HEK293 (cell line): Measurements from ENCODE around the gene CDYL.

Experiments used
- CTCF ChIA-PET: fragments of 350-600 bp; formaldehyde crosslinking; extraction: SDS; loops from one replicate; lab custom pipeline; 2021; ENCODE audit warnings: antibody characterized with exemption; lab: Yijun Ruan, JAX
- POLR2A ChIA-PET: fragments of 300-600 bp; formaldehyde crosslinking; extraction: SDS; loops from one replicate; lab custom pipeline; 2020; ENCODE audit warnings: antibody characterized with exemption, inconsistent platforms; lab: Yijun Ruan, JAX
- H3K27ac ChIP-seq: fragments of 200-500 bp; sonication (Bioruptor generic); 2 replicates; pipeline ENCODE4 v1.5.1; 2014; ENCODE audit warnings: low read depth, low read length, control low read depth, inconsistent platforms; ENCODE audit errors: extremely low read depth
- H3K36me3 ChIP-seq, 2 experiments: fragments of 200-500 bp in 1 of 2; sonication (Bioruptor generic) in 1 of 2; 1 replicate in 1 of 2; 2 replicates in 1 of 2; pipeline ENCODE4 v1.5.1; 2014 to 2017; ENCODE audit warnings: inconsistent platforms in 2 of 2, low read length in 2 of 2; ENCODE audit not compliant: control insufficient read depth in 2 of 2, insufficient read depth in 1 of 2
- H3K4me1 ChIP-seq: fragments of 200-500 bp; sonication (Bioruptor generic); 2 replicates; pipeline ENCODE4 v1.5.1; 2014; ENCODE audit warnings: mild to moderate bottlenecking, low read length, inconsistent platforms; ENCODE audit not compliant: control insufficient read depth, insufficient read depth
- H3K4me3 ChIP-seq: 2 replicates; pipeline ENCODE4 v1.5.1; 2011; ENCODE audit warnings: low read depth, mild to moderate bottlenecking, control low read depth, low read length, moderate library complexity
- H3K9me3 ChIP-seq: fragments of 200-500 bp; sonication (Bioruptor generic); 2 replicates; pipeline ENCODE4 v1.5.1; 2014; ENCODE audit warnings: low read depth, low read length, inconsistent platforms; ENCODE audit not compliant: control insufficient read depth, insufficient read depth
- KLF1 ChIP-seq: fragments of 450-650 bp; formaldehyde crosslinking; IDR thresholded peaks from 2 replicates; pipeline ENCODE4 v1.5.1; 2016; ENCODE audit warnings: missing biosample characterization, missing genetic modification characterization
- MEIS1 ChIP-seq: sonication (generic); formaldehyde crosslinking; IDR thresholded peaks from 2 replicates; pipeline ENCODE4 v1.8.1; 2022; ENCODE audit warnings: missing genetic modification reagents, mild to moderate bottlenecking, borderline replicate concordance
- OVOL3 ChIP-seq: fragments of 450-650 bp; formaldehyde crosslinking; IDR thresholded peaks from 2 replicates; pipeline ENCODE4 v1.5.1; 2016; ENCODE audit warnings: missing biosample characterization, missing genetic modification characterization
- SP2 ChIP-seq: fragments of 450-650 bp; formaldehyde crosslinking; IDR thresholded peaks from 2 replicates; pipeline ENCODE4 v1.5.1; 2016; ENCODE audit warnings: missing biosample characterization, missing genetic modification characterization
- ZFHX2 ChIP-seq: fragments of 450-650 bp; formaldehyde crosslinking; conservative IDR thresholded peaks from 2 replicates; pipeline ENCODE4 v1.5.1; 2016; ENCODE audit warnings: missing biosample characterization, missing genetic modification characterization
- ZNF138 ChIP-seq: fragments of 450-650 bp; formaldehyde crosslinking; IDR thresholded peaks from 2 replicates; pipeline ENCODE4 v1.5.1; 2016; ENCODE audit warnings: missing biosample characterization, missing genetic modification characterization, borderline replicate concordance
- ZNF16 ChIP-seq: fragments of 450-650 bp; formaldehyde crosslinking; IDR thresholded peaks from 2 replicates; pipeline ENCODE4 v1.5.1; 2016; ENCODE audit warnings: low read depth, missing biosample characterization, missing genetic modification characterization
- ZNF2 ChIP-seq: fragments of 450-650 bp; formaldehyde crosslinking; IDR thresholded peaks from 2 replicates; pipeline ENCODE4 v1.5.1; 2016; ENCODE audit warnings: missing biosample characterization, missing genetic modification characterization
- ZNF221 ChIP-seq: fragments of 450-650 bp; formaldehyde crosslinking; IDR thresholded peaks from 2 replicates; pipeline ENCODE4 v1.5.1; 2017; ENCODE audit warnings: missing biosample characterization, missing genetic modification characterization, borderline replicate concordance
- ZNF223 ChIP-seq: fragments of 450-650 bp; formaldehyde crosslinking; IDR thresholded peaks from 2 replicates; pipeline ENCODE4 v1.5.1; 2016; ENCODE audit warnings: missing biosample characterization, missing genetic modification characterization
- ZNF23 ChIP-seq: fragments of 450-650 bp; formaldehyde crosslinking; IDR thresholded peaks from 2 replicates; pipeline ENCODE4 v1.5.1; 2016; ENCODE audit warnings: missing biosample characterization, missing genetic modification characterization, borderline replicate concordance
- ZNF248 ChIP-seq: fragments of 450-650 bp; formaldehyde crosslinking; IDR thresholded peaks from 2 replicates; pipeline ENCODE4 v1.5.1; 2017; ENCODE audit warnings: missing biosample characterization, missing genetic modification characterization
- ZNF274 ChIP-seq, 2 experiments: fragments of 200-500 bp in 1 of 2; fragments of 450-650 bp in 1 of 2; sonication (Bioruptor generic) in 1 of 2; formaldehyde crosslinking in 1 of 2; IDR thresholded peaks; 2 replicates each; pipeline versions ENCODE4 v1.5.1 to v1.6.1; 2014 to 2016; ENCODE audit warnings: borderline replicate concordance in 1 of 2, inconsistent platforms in 1 of 2, low read length in 1 of 2, missing biosample characterization in 1 of 2, missing genetic modification characterization in 1 of 2
- ZNF426 ChIP-seq: fragments of 450-650 bp; formaldehyde crosslinking; IDR thresholded peaks from 2 replicates; pipeline ENCODE4 v1.5.1; 2017; ENCODE audit warnings: missing biosample characterization, missing genetic modification characterization, mild to moderate bottlenecking, inconsistent platforms, moderate library complexity
- ZNF624 ChIP-seq: fragments of 450-650 bp; formaldehyde crosslinking; IDR thresholded peaks from 2 replicates; pipeline ENCODE4 v1.5.1; 2017; ENCODE audit warnings: missing biosample characterization, missing genetic modification characterization
- ZNF660 ChIP-seq: fragments of 450-650 bp; IDR thresholded peaks from 2 replicates; pipeline ENCODE4 v1.5.1; 2018; ENCODE audit warnings: missing biosample characterization, mild to moderate bottlenecking, missing genetic modification characterization
- ZNF677 ChIP-seq: fragments of 450-650 bp; IDR thresholded peaks from 2 replicates; pipeline ENCODE4 v1.5.0; 2018; ENCODE audit warnings: missing biosample characterization, mild to moderate bottlenecking, missing genetic modification characterization, moderate library complexity
- ZNF776 ChIP-seq: fragments of 450-650 bp; formaldehyde crosslinking; IDR thresholded peaks from 2 replicates; pipeline ENCODE4 v1.5.0; 2017; ENCODE audit warnings: missing biosample characterization, missing genetic modification characterization, borderline replicate concordance
- ZNF777 ChIP-seq: fragments of 450-650 bp; formaldehyde crosslinking; IDR thresholded peaks from 2 replicates; pipeline ENCODE4 v1.5.1; 2017; ENCODE audit warnings: missing biosample characterization, missing genetic modification characterization, borderline replicate concordance
- ZNF843 ChIP-seq: fragments of 450-650 bp; formaldehyde crosslinking; IDR thresholded peaks from 2 replicates; pipeline ENCODE4 v1.5.1; 2016; ENCODE audit warnings: missing biosample characterization, missing genetic modification characterization
- TF ChIP-seq, protein P1 (sequence below): fragments of 450-650 bp; formaldehyde crosslinking; IDR thresholded peaks from 2 replicates; pipeline ENCODE4 v1.5.1; 2016; ENCODE audit warnings: missing biosample characterization, missing genetic modification characterization
- TF ChIP-seq, protein P2 (sequence below): fragments of 450-650 bp; formaldehyde crosslinking; IDR thresholded peaks from 2 replicates; pipeline ENCODE4 v1.5.1; 2016; ENCODE audit warnings: missing biosample characterization, missing genetic modification characterization
- TF ChIP-seq, protein P3 (sequence below): fragments of 450-650 bp; formaldehyde crosslinking; IDR thresholded peaks from 2 replicates; pipeline ENCODE4 v1.5.1; 2016; ENCODE audit warnings: missing biosample characterization, missing genetic modification characterization
- TF ChIP-seq, protein P4 (sequence below): fragments of 450-650 bp; formaldehyde crosslinking; IDR thresholded peaks from 2 replicates; pipeline ENCODE4 v1.5.1; 2016; ENCODE audit warnings: missing biosample characterization, missing genetic modification characterization

Gene CDYL

DNA sequence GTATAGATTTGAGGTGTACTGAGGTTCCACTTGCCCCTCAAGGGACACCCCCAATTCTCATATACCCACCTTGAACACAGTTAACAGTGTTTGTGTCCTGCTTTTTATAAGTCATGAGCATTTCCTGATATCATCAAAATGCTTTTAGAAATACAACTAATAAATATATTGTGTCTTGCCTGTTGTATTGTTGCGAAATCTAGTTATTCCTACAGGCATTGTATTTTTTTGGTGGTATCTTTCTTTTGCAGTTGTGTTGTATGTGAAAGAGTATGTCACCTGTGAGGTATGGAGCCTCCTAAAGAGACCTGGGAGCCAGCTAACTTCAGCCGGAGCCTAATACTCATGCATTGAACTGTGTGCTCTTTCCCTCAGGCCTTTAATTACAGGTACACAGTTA is 40.7 kb downstream of the CDYL start (continued):
- TF ChIP-seq ZNF776 (tag by site-specific recombination): no peak
- no peak for TF ChIP-seq ZNF426
- TF ChIP-seq, protein P1, sequence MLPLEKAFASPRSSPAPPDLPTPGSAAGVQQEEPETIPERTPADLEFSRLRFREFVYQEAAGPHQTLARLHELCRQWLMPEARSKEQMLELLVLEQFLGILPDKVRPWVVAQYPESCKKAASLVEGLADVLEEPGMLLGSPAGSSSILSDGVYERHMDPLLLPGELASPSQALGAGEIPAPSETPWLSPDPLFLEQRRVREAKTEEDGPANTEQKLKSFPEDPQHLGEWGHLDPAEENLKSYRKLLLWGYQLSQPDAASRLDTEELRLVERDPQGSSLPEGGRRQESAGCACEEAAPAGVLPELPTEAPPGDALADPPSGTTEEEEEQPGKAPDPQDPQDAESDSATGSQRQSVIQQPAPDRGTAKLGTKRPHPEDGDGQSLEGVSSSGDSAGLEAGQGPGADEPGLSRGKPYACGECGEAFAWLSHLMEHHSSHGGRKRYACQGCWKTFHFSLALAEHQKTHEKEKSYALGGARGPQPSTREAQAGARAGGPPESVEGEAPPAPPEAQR (tag by site-specific recombination): no peak
- no peak for TF ChIP-seq ZFHX2
- TF ChIP-seq ZNF677 (tag by site-specific recombination): no peak
- no peak for TF ChIP-seq ZNF248
- TF ChIP-seq ZNF138 (tag by site-specific recombination): no peak

DNA sequence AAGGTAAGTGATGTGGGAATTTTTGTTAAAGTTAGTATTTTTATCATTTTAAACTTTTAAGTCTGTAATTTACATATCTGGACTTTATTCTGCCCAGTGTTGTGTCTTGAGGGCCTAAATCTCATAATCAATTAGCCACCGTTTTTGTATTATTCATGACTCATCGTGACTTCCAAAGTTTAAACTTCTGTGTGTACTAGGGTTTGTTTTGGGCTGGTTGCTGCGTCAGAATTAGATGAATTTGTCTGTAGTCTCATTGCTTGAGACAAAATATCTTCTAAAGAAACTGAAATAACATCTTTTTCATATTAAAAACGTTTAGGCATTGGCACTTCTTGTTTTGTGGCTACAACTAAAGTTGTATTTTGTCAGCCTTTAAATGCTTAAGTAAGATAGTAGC is 41.3 kb downstream of the CDYL start:
- ChIA-PET CTCF (interaction anchor here (1.1 to 1.2 kb wide), 2 partner anchors 12 to 27 kb away, joined by 3 to 6 read pairs; no protein-coding TSS in a partner anchor), POLR2A (no interaction called here)
- TF ChIP-seq, protein P2, sequence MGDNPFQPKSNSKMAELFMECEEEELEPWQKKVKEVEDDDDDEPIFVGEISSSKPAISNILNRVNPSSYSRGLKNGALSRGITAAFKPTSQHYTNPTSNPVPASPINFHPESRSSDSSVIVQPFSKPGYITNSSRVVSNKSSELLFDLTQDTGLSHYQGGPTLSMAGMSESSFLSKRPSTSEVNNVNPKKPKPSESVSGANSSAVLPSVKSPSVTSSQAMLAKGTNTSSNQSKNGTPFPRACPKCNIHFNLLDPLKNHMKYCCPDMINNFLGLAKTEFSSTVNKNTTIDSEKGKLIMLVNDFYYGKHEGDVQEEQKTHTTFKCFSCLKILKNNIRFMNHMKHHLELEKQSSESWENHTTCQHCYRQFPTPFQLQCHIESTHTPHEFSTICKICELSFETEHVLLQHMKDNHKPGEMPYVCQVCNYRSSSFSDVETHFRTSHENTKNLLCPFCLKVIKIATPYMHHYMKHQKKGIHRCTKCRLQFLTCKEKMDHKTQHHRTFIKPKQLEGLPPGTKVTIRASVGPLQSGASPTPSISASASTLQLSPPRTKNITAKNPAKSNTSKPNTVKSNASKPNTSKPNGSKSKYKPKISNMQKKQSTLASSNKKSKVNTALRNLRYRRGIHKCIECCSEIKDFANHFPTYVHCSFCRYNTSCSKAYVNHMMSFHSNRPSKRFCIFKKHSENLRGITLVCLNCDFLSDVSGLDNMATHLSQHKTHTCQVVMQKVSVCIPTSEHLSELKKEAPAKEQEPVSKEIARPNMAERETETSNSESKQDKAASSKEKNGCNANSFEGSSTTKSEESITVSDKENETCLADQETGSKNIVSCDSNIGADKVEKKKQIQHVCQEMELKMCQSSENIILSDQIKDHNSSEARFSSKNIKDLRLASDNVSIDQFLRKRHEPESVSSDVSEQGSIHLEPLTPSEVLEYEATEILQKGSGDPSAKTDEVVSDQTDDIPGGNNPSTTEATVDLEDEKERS (tag by site-specific recombination): no peak
- TF ChIP-seq ZNF274 (IDR thresholded peaks at IDR 0.05; ENCODE audit: low read length) (no peak), ZNF274 (tag by site-specific recombination; IDR thresholded peaks at IDR 0.05; ENCODE audit: borderline replicate concordance) (no peak), ZNF221 (no peak), ZNF223 (tag by site-specific recombination) (no peak), MEIS1 (CRISPR knock-in tag) (no peak), ZNF843 (no peak), KLF1 (no peak), ZNF624 (tag by site-specific recombination) (no peak), ZNF16 (tag by site-specific recombination) (no peak), ZNF660 (tag by site-specific recombination) (no peak), ZNF23 (tag by site-specific recombination) (no peak), OVOL3 (no peak), SP2 (tag by site-specific recombination) (no peak), ZNF777 (no peak), ZNF2 (no peak)
- TF ChIP-seq, protein P3, sequence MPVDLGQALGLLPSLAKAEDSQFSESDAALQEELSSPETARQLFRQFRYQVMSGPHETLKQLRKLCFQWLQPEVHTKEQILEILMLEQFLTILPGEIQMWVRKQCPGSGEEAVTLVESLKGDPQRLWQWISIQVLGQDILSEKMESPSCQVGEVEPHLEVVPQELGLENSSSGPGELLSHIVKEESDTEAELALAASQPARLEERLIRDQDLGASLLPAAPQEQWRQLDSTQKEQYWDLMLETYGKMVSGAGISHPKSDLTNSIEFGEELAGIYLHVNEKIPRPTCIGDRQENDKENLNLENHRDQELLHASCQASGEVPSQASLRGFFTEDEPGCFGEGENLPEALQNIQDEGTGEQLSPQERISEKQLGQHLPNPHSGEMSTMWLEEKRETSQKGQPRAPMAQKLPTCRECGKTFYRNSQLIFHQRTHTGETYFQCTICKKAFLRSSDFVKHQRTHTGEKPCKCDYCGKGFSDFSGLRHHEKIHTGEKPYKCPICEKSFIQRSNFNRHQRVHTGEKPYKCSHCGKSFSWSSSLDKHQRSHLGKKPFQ (tag by site-specific recombination): no peak
- TF ChIP-seq, protein P1 (tag by site-specific recombination): no peak
- TF ChIP-seq, protein P4, sequence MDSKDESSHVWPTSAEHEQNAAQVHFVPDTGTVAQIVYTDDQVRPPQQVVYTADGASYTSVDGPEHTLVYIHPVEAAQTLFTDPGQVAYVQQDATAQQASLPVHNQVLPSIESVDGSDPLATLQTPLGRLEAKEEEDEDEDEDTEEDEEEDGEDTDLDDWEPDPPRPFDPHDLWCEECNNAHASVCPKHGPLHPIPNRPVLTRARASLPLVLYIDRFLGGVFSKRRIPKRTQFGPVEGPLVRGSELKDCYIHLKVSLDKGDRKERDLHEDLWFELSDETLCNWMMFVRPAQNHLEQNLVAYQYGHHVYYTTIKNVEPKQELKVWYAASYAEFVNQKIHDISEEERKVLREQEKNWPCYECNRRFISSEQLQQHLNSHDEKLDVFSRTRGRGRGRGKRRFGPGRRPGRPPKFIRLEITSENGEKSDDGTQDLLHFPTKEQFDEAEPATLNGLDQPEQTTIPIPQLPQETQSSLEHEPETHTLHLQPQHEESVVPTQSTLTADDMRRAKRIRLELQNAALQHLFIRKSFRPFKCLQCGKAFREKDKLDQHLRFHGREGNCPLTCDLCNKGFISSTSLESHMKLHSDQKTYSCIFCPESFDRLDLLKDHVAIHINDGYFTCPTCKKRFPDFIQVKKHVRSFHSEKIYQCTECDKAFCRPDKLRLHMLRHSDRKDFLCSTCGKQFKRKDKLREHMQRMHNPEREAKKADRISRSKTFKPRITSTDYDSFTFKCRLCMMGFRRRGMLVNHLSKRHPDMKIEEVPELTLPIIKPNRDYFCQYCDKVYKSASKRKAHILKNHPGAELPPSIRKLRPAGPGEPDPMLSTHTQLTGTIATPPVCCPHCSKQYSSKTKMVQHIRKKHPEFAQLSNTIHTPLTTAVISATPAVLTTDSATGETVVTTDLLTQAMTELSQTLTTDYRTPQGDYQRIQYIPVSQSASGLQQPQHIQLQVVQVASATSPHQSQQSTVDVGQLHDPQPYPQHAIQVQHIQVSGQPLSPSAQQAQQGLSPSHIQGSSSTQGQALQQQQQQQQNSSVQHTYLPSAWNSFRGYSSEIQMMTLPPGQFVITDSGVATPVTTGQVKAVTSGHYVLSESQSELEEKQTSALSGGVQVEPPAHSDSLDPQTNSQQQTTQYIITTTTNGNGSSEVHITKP (tag by site-specific recombination): no peak
- peaks cover 5% of the 10 kb centered on the region for H3K4me1 ChIP-seq
- no peaks in the 10 kb centered on the region for H3K9me3 ChIP-seq
- H3K36me3 ChIP-seq: no peaks in the 10 kb centered on the region
- H3K27ac ChIP-seq: no peak overlapping the region
- H3K4me3 ChIP-seq: no peak overlapping the region
